ENCODE data around the gene DUSP18. TPM values are rescaled to one million over a fixed set of nuclear protein-coding genes. Genes with fewer than 3 reads are reported as not detected.

Gene DUSP18
- total and polyA plus RNA-seq, 2 donors from 2014 or later: 3.6 to 14.0 TPM

- no peak overlapping the region for H3K9ac ChIP-seq (ENCODE audit: low read length in 3 of 3)
- H3K9me3 ChIP-seq (ENCODE audit: control insufficient read depth in 2 of 3, insufficient read depth in 1 of 3, low read length in 3 of 3): no peaks in the 10 kb centered on the region
- FAIRE-seq (no peak), DNase-seq (no peak)
- H3K27ac ChIP-seq (ENCODE audit: low read depth in 2 of 2, low read length in 2 of 2): no peak overlapping the region
- no peaks in the 10 kb centered on the region for H3K27me3 ChIP-seq (ENCODE audit: control insufficient read depth, insufficient read depth, low read length)
- no peak for TF ChIP-seq CTCF (IDR thresholded peaks at IDR 0.05; ENCODE audit: borderline replicate concordance, extremely low read depth, insufficient read depth)
- H3K4me1 ChIP-seq (ENCODE audit: control insufficient read depth in 2 of 3, insufficient read depth in 2 of 3, low read depth in 1 of 3, low read length in 3 of 3): no peaks in the 10 kb centered on the region
- intact Hi-C loops (cut with DNase I): no loop called here
- H3K36me3 ChIP-seq (ENCODE audit: control insufficient read depth in 2 of 3, insufficient read depth in 3 of 3, low read length in 3 of 3): no peaks in the 10 kb centered on the region
- no peak overlapping the region for H3K4me3 ChIP-seq (ENCODE audit: low read length in 3 of 3)
Observed at GRCh38 chr22:30701872-30702271, 34.2 kb upstream of the DUSP18 start.

- no peaks in the 10 kb centered on the region for H3K27me3 ChIP-seq (ENCODE audit: control insufficient read depth, insufficient read depth, low read length)
- H3K4me3 ChIP-seq (ENCODE audit: low read length in 3 of 3): no peak overlapping the region
- H3K9ac ChIP-seq (ENCODE audit: low read length in 3 of 3): no peak overlapping the region
- H3K4me1 ChIP-seq (ENCODE audit: control insufficient read depth in 2 of 3, insufficient read depth in 2 of 3, low read depth in 1 of 3, low read length in 3 of 3): peaks cover 0 to 11% (median 0%) of the 10 kb centered on the region in 3 donors
- H3K27ac ChIP-seq (ENCODE audit: low read depth in 2 of 2, low read length in 2 of 2): no peak overlapping the region
- DNase-seq (no peak), FAIRE-seq (no peak)
- H3K36me3 ChIP-seq (ENCODE audit: control insufficient read depth in 2 of 3, insufficient read depth in 3 of 3, low read length in 3 of 3): no peaks in the 10 kb centered on the region
- TF ChIP-seq CTCF (IDR thresholded peaks at IDR 0.05; ENCODE audit: borderline replicate concordance, extremely low read depth, insufficient read depth): no peak
- no peaks in the 10 kb centered on the region for H3K9me3 ChIP-seq (ENCODE audit: control insufficient read depth in 2 of 3, insufficient read depth in 1 of 3, low read length in 3 of 3)
- intact Hi-C loops (cut with DNase I): no loop called here
Observed at GRCh38 chr22:30697975-30698374, 30.3 kb upstream of the DUSP18 start.

GRCh38 chr22:30695871-30696655 lies 28.4 kb upstream of the DUSP18 start:
- no peaks in the 10 kb centered on the region for H3K27me3 ChIP-seq (ENCODE audit: control insufficient read depth, insufficient read depth, low read length)
- FAIRE-seq (no peak), DNase-seq (no peak)
- TF ChIP-seq CTCF (IDR thresholded peaks at IDR 0.05; ENCODE audit: borderline replicate concordance, extremely low read depth, insufficient read depth): no peak
- H3K9ac ChIP-seq (ENCODE audit: low read length in 3 of 3): no peak overlapping the region
- peak overlapping the region in 1 of 3 donors; percentile 10 for H3K4me3 ChIP-seq (ENCODE audit: low read length in 3 of 3)
- H3K4me1 ChIP-seq (ENCODE audit: control insufficient read depth in 2 of 3, insufficient read depth in 2 of 3, low read depth in 1 of 3, low read length in 3 of 3): peaks cover 0 to 11% (median 0%) of the 10 kb centered on the region in 3 donors
- H3K36me3 ChIP-seq (ENCODE audit: control insufficient read depth in 2 of 3, insufficient read depth in 3 of 3, low read length in 3 of 3): no peaks in the 10 kb centered on the region
- no peaks in the 10 kb centered on the region for H3K9me3 ChIP-seq (ENCODE audit: control insufficient read depth in 2 of 3, insufficient read depth in 1 of 3, low read length in 3 of 3)
- intact Hi-C loops (cut with DNase I): no loop called here
- no peak overlapping the region for H3K27ac ChIP-seq (ENCODE audit: low read depth in 2 of 2, low read length in 2 of 2)

All from kidney (tissue), 14 donors.